IMR-90 (cell line): Measurements from ENCODE around the gene MAPK9. TPM values are rescaled to one million over a fixed set of nuclear protein-coding genes. Genes with fewer than 3 reads are reported as not detected.

ENCODE experiments used
- ATAC-seq: fragments of 200-7000 bp; cut with Tn5 transposase; 2 replicates; pipeline ENCODE4 v1.9.1; 2020; ENCODE audit warnings: low read depth, mild to moderate bottlenecking, moderate library complexity
- BruUV-seq: library from RNA; stranded (reverse); fragments of 400-500 nt; replicated peaks from 2 replicates; lab custom pipeline; 2021; lab: Mats Ljungman, UMichigan
- CTCF ChIA-PET: fragments of 300-600 bp; formaldehyde crosslinking; extraction: SDS; loops from one replicate; lab custom pipeline; 2021; ENCODE audit warnings: antibody characterized with exemption; lab: Yijun Ruan, JAX
- POLR2A ChIA-PET: fragments of 300-600 bp; sonication (Branson Sonifier 250); formaldehyde crosslinking; loops from one replicate; lab custom pipeline; 2022; ENCODE audit warnings: antibody characterized with exemption; ENCODE audit not compliant: unreplicated experiment; lab: Charles Lee
- DNase-seq: peaks from one replicate; pipeline ENCODE4 v3.0.0; 2013
- H2AFZ ChIP-seq: replicated peaks from 2 replicates; pipeline ENCODE3; 2013; ENCODE audit warnings: low read length, mild to moderate bottlenecking; ENCODE audit not compliant: poor library complexity
- H2AK5ac ChIP-seq: 2 replicates; pipeline ENCODE4 v1.6.1; 2013; ENCODE audit warnings: low read depth, low read length, inconsistent platforms
- H2AK9ac ChIP-seq: replicated peaks from 2 replicates; pipeline ENCODE3; 2013; ENCODE audit warnings: mild to moderate bottlenecking, low read depth, low read length, moderate library complexity; ENCODE audit not compliant: poor library complexity
- H2BK120ac ChIP-seq: 2 replicates; pipeline ENCODE4 v1.6.1; 2013; ENCODE audit warnings: low read depth, low read length, inconsistent platforms
- H2BK15ac ChIP-seq: 3 replicates; pipeline ENCODE4 v1.6.1; 2013; ENCODE audit warnings: low read depth, low read length, inconsistent platforms
- H2BK20ac ChIP-seq: 2 replicates; pipeline ENCODE4 v1.6.1; 2013; ENCODE audit warnings: low read depth, mild to moderate bottlenecking, inconsistent platforms, low read length, moderate library complexity
- H2BK5ac ChIP-seq: 2 replicates; pipeline ENCODE4 v1.6.1; 2013; ENCODE audit warnings: mild to moderate bottlenecking, low read depth, low read length, inconsistent platforms; ENCODE audit not compliant: poor library complexity, severe bottlenecking
- H3K14ac ChIP-seq: replicated peaks from 2 replicates; pipeline ENCODE4 v1.6.1; 2013; ENCODE audit warnings: low read depth, low read length, inconsistent platforms
- H3K18ac ChIP-seq: 2 replicates; pipeline ENCODE4 v1.6.1; 2013; ENCODE audit warnings: low read depth, low read length, control low read depth
- H3K23ac ChIP-seq: 2 replicates; pipeline ENCODE4 v1.6.1; 2013; ENCODE audit warnings: low read depth, low read length, inconsistent platforms
- H3K27ac ChIP-seq: 2 replicates; pipeline ENCODE4 v1.5.1; 2013; ENCODE audit warnings: mild to moderate bottlenecking, control low read depth, low read length; ENCODE audit not compliant: insufficient read depth
- H3K27me3 ChIP-seq: 2 replicates; pipeline ENCODE4 v1.6.1; 2013; ENCODE audit warnings: low read length; ENCODE audit not compliant: control insufficient read depth, insufficient read depth
- H3K36me3 ChIP-seq: 2 replicates; pipeline ENCODE4 v1.6.1; 2013; ENCODE audit warnings: low read length, mixed read lengths; ENCODE audit not compliant: control insufficient read depth, insufficient read depth
- H3K4ac ChIP-seq: 2 replicates; pipeline ENCODE4 v1.6.1; 2013; ENCODE audit warnings: low read depth, low read length, inconsistent platforms
- H3K4me1 ChIP-seq: 2 replicates; pipeline ENCODE4 v1.6.1; 2013; ENCODE audit warnings: low read length, mixed read lengths; ENCODE audit not compliant: control insufficient read depth, insufficient read depth
- H3K4me2 ChIP-seq: 2 replicates; pipeline ENCODE4 v1.6.1; 2013; ENCODE audit warnings: low read depth, mild to moderate bottlenecking, control low read depth, low read length, moderate library complexity
- H3K4me3 ChIP-seq: 2 replicates; pipeline ENCODE4 v1.5.1; 2013; ENCODE audit warnings: low read depth, mild to moderate bottlenecking, control low read depth, low read length, moderate library complexity; ENCODE audit not compliant: insufficient read depth
- H3K56ac ChIP-seq: 2 replicates; pipeline ENCODE4 v1.6.1; 2013; ENCODE audit warnings: low read length, inconsistent platforms; ENCODE audit not compliant: insufficient read depth; ENCODE audit errors: extremely low read depth
- H3K79me1 ChIP-seq, 2 experiments: 2 replicates each; pipeline ENCODE4 v1.6.1; 2013; ENCODE audit warnings: low read length in 2 of 2, inconsistent platforms in 1 of 2, low read depth in 1 of 2
- H3K9ac ChIP-seq: 2 replicates; pipeline ENCODE4 v1.6.1; 2013; ENCODE audit warnings: low read depth, low read length, control low read depth
- H3K9me1 ChIP-seq: 2 replicates; pipeline ENCODE4 v1.6.1; 2013; ENCODE audit warnings: low read length, inconsistent platforms; ENCODE audit not compliant: insufficient read depth
- H3K9me3 ChIP-seq: 2 replicates; pipeline ENCODE4 v1.6.1; 2013; ENCODE audit warnings: low read length; ENCODE audit not compliant: control insufficient read depth, insufficient read depth
- H4K20me1 ChIP-seq: 2 replicates; pipeline ENCODE4 v1.6.1; 2013; ENCODE audit warnings: low read length, inconsistent platforms; ENCODE audit not compliant: insufficient read depth
- H4K5ac ChIP-seq: 2 replicates; pipeline ENCODE4 v1.6.1; 2013; ENCODE audit warnings: mild to moderate bottlenecking, low read depth, low read length, control low read depth
- H4K8ac ChIP-seq, 2 experiments: 2 replicates each; pipeline ENCODE4 v1.6.1; 2013; ENCODE audit warnings: low read depth in 2 of 2, low read length in 2 of 2, control low read depth in 1 of 2, inconsistent platforms in 1 of 2
- H4K91ac ChIP-seq: 2 replicates; pipeline ENCODE4 v1.6.1; 2013; ENCODE audit warnings: low read depth, low read length, inconsistent platforms; ENCODE audit not compliant: insufficient read depth
- MAFK ChIP-seq: IDR thresholded peaks from 2 replicates; pipeline ENCODE4 v1.6.1; 2012; ENCODE audit warnings: low read depth, low read length, improper control_type of control experiment
- NFE2L2 ChIP-seq: fragments of 150-350 bp; IDR thresholded peaks from 2 replicates; pipeline ENCODE4 v1.6.1; 2016; ENCODE audit warnings: low read depth, mild to moderate bottlenecking, low read length
- POLR2A ChIP-seq: IDR thresholded peaks from 2 replicates; pipeline ENCODE4 v1.6.1; 2012; ENCODE audit warnings: mild to moderate bottlenecking, low read depth, low read length
- RAD21 ChIP-seq: IDR thresholded peaks from 2 replicates; pipeline ENCODE4 v1.6.1; 2012; ENCODE audit warnings: low read length, improper control_type of control experiment
- RFX5 ChIP-seq: IDR thresholded peaks from 2 replicates; pipeline ENCODE4 v1.8.0; 2012; ENCODE audit warnings: low read depth, mild to moderate bottlenecking, low read length, moderate library complexity
- WGBS, 2 experiments: methylation state at CpG; one replicate each; pipeline versions ENCODE4 v1.1.5 to v1.1.7; 2013; ENCODE audit warnings: missing lambda C conversion rate in 2 of 2; ENCODE audit not compliant: insufficient read length in 1 of 2; ENCODE audit errors: extremely low coverage in 2 of 2; 5-methylcytosine and 5-hydroxymethylcytosine counted together
- dilution Hi-C: fragments of 300-500 bp; cut with HindIII; formaldehyde crosslinking; loops from one replicate; pipeline ENCODE4 v1.14.3; 2018; ENCODE audit warnings: low sequenced_read_pairs; ENCODE audit not compliant: unreplicated experiment
- in situ Hi-C: fragments of 300-500 bp; cut with MboI; formaldehyde crosslinking; loops from 3 replicates; pipeline ENCODE4 v1.14.3; 2019; ENCODE audit warnings: low sequenced_read_pairs, inconsistent platforms, mixed read lengths
- intact Hi-C: fragments of 100-400 bp; cut with micrococcal nuclease; formaldehyde crosslinking; loops from 2 replicates; pipeline ENCODE4 v1.10.0; 2022
- polyA plus RNA-seq, 3 experiments: library from polyadenylated mRNA; depleted of rRNA; stranded (reverse); fragments of >200 nt; gene quantifications; 2 replicates each; pipeline ENCODE4 v1.2.3, GENCODE V29; 2012; ENCODE audit warnings: low replicate concordance in 1 of 3
- total RNA-seq: library from RNA; depleted of rRNA; stranded (reverse); fragments of >200 nt; gene quantifications from 2 replicates; pipeline ENCODE4 v1.2.3, GENCODE V29; 2012
- TF ChIP-seq, protein P1 (sequence below): fragments of 150-350 bp; IDR thresholded peaks from 2 replicates; pipeline ENCODE4 v1.6.1; 2017; ENCODE audit warnings: mild to moderate bottlenecking, antibody characterized with exemption, low read length, low read depth
- TF ChIP-seq, protein P2 (sequence below): fragments of 150-350 bp; IDR thresholded peaks from 2 replicates; pipeline ENCODE4 v1.6.1; 2016; ENCODE audit warnings: low read depth, mild to moderate bottlenecking, low read length, moderate library complexity, borderline replicate concordance
- TF ChIP-seq, protein P3 (sequence below): conservative IDR thresholded peaks from 2 replicates; pipeline ENCODE4 v1.5.1; 2012; ENCODE audit warnings: mild to moderate bottlenecking, low read depth, low read length, improper control_type of control experiment

The MAPK9 gene
- total and polyA plus RNA-seq, 2 of the 4 experiments (the other 2 are of a cell fraction): 22.9 to 23.3 TPM

DNA sequence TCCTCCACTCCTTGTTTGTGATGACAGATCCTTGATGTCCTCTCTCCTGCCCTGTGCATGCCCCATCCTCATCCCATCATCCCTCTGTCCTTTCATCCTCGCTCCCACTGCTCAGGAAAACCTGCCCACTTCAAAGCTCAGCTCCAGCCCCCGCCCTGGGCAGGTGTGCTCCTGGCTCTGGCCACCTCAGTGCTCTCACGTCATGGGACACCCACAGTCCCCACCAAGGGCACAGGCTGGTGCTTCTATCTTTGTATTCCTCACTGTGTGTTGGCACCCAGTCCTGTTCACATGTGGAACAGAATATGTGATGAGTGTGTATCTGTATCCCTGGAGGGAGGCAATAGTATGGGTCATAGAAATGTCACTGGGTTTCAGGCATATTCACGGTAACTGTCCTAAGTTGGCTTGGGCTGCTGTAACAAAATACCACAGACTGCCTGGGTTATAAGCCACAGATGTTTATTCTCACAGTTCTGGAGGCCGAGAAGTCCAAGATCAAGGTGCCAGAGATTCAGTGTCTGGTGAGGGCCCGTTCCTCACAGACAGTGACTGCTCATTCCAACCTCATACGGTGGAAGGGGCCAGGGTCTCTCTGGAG lies 47.8 kb upstream of the MAPK9 start:
- Histone ChIP-seq H4K20me1 (peaks cover 7% of the 10 kb centered on the region; the same call in 1 of the 2 replicates), H3K4me1 (peaks cover 7% of the 10 kb centered on the region; the same call in 1 of the 2 replicates), H4K91ac (no peak overlapping the region), H4K5ac (no peak overlapping the region), H2BK120ac (no peak overlapping the region), H3K23ac (no peak overlapping the region), H3K18ac (no peak overlapping the region), H3K27ac (no peak overlapping the region), H3K9ac (no peak overlapping the region), H3K4ac (no peak overlapping the region), H3K9me3 (no peaks in the 10 kb centered on the region), H2BK15ac (no peak overlapping the region), H3K4me2 (no peak overlapping the region), H2AFZ (no peak overlapping the region), H2BK20ac (no peak overlapping the region), H3K56ac (no peak overlapping the region), H3K14ac (no peak overlapping the region), H2BK5ac (no peak overlapping the region), H3K79me1 (peaks cover 0 to 19% of the 10 kb centered on the region in 2 experiments; a peak in 3 of 4 replicates), H2AK9ac (peak overlapping the region; percentile 1), H3K27me3 (no peaks in the 10 kb centered on the region), H3K36me3 (peaks cover 23% of the 10 kb centered on the region), H4K8ac (no peak overlapping the region), H3K9me1 (peaks cover 7% of the 10 kb centered on the region; the same call in 1 of the 2 replicates), H2AK5ac (peak overlapping the region; percentile 39; the same call in 1 of the 2 replicates), H3K4me3 (no peak overlapping the region)
- TF ChIP-seq POLR2A (no peak), MAFK (no peak), RAD21 (no peak), RFX5 (no peak), NFE2L2 (no peak)
- TF ChIP-seq, protein P1, sequence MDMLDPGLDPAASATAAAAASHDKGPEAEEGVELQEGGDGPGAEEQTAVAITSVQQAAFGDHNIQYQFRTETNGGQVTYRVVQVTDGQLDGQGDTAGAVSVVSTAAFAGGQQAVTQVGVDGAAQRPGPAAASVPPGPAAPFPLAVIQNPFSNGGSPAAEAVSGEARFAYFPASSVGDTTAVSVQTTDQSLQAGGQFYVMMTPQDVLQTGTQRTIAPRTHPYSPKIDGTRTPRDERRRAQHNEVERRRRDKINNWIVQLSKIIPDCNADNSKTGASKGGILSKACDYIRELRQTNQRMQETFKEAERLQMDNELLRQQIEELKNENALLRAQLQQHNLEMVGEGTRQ: no peak
- TF ChIP-seq, protein P2, sequence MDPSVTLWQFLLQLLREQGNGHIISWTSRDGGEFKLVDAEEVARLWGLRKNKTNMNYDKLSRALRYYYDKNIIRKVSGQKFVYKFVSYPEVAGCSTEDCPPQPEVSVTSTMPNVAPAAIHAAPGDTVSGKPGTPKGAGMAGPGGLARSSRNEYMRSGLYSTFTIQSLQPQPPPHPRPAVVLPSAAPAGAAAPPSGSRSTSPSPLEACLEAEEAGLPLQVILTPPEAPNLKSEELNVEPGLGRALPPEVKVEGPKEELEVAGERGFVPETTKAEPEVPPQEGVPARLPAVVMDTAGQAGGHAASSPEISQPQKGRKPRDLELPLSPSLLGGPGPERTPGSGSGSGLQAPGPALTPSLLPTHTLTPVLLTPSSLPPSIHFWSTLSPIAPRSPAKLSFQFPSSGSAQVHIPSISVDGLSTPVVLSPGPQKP: no peak
- TF ChIP-seq, protein P3, sequence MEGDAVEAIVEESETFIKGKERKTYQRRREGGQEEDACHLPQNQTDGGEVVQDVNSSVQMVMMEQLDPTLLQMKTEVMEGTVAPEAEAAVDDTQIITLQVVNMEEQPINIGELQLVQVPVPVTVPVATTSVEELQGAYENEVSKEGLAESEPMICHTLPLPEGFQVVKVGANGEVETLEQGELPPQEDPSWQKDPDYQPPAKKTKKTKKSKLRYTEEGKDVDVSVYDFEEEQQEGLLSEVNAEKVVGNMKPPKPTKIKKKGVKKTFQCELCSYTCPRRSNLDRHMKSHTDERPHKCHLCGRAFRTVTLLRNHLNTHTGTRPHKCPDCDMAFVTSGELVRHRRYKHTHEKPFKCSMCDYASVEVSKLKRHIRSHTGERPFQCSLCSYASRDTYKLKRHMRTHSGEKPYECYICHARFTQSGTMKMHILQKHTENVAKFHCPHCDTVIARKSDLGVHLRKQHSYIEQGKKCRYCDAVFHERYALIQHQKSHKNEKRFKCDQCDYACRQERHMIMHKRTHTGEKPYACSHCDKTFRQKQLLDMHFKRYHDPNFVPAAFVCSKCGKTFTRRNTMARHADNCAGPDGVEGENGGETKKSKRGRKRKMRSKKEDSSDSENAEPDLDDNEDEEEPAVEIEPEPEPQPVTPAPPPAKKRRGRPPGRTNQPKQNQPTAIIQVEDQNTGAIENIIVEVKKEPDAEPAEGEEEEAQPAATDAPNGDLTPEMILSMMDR: no peak
- in situ Hi-C loops (no loop called here), intact Hi-C loops (no loop called here), dilution Hi-C loops (no loop called here)
- WGBS, 2 experiments: 88% methylated on average over 3 of the region's 7 CpGs; no CpG with 5 or more reads in 1 of the 2 experiments
- ATAC-seq (no peak), DNase-seq (no peak)
- no TSS peak for BruUV-seq
- CTCF ChIA-PET: no interaction called here
- POLR2A ChIA-PET: no interaction called here
